Skeletal muscle satellite cell (primary cell): ENCODE data around the gene RNF182. TPM values are rescaled to one million over a fixed set of nuclear protein-coding genes. Genes with fewer than 3 reads are reported as not detected.
"Not testable (repeated sequence)": the region's sequence is repeated elsewhere in the genome, so short reads cannot be mapped to it uniquely, and the experiment has no call there.

Source experiments
- H3K27me3 ChIP-seq: 2 replicates; pipeline ENCODE4 v1.7.0; 2013; ENCODE audit warnings: low read length; ENCODE audit not compliant: control insufficient read depth, insufficient read depth
- H3K36me3 ChIP-seq: 2 replicates; pipeline ENCODE4 v1.7.0; 2013; ENCODE audit warnings: mild to moderate bottlenecking, control low read depth, low read length; ENCODE audit not compliant: insufficient read depth
- H3K4me1 ChIP-seq: 2 replicates; pipeline ENCODE4 v1.7.0; 2013; ENCODE audit warnings: low read length; ENCODE audit not compliant: control insufficient read depth, insufficient read depth
- H3K4me2 ChIP-seq: 2 replicates; pipeline ENCODE4 v1.7.0; 2013; ENCODE audit warnings: mild to moderate bottlenecking, low read length
- H3K4me3 ChIP-seq: 2 replicates; pipeline ENCODE4 v1.7.0; 2013; ENCODE audit warnings: low read length
- H3K9ac ChIP-seq: 2 replicates; pipeline ENCODE4 v1.7.0; 2013; ENCODE audit warnings: mild to moderate bottlenecking, low read depth, low read length, moderate library complexity
- H3K9me3 ChIP-seq: replicated peaks from 2 replicates; pipeline ENCODE4 v1.7.0; 2013; ENCODE audit warnings: mild to moderate bottlenecking, control low read depth, low read length
- total RNA-seq: library from RNA; depleted of rRNA; stranded (reverse); fragments of >200 nt; gene quantifications from 2 replicates; pipeline ENCODE4 v1.2.3, GENCODE V29; 2012; rRNA removed

The RNF182 gene, protein sequence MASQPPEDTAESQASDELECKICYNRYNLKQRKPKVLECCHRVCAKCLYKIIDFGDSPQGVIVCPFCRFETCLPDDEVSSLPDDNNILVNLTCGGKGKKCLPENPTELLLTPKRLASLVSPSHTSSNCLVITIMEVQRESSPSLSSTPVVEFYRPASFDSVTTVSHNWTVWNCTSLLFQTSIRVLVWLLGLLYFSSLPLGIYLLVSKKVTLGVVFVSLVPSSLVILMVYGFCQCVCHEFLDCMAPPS
- 2.0 and 4.4 TPM in 2 replicates for total RNA-seq

GRCh38 chr6:13924949-13925881 lies at the start of gene RNF182:
Gene RNF182 (plus strand): TSS chr6:13924952. CDS start chr6:13977120, 52,168 bp downstream.
- peak within 1 kb of the TSS; percentile 77 for H3K4me3 ChIP-seq
- peaks cover 13% of the 10 kb centered on the region for H3K4me1 ChIP-seq
- H3K9ac ChIP-seq = peak within 1 kb of the TSS; percentile 74
- H3K27me3 ChIP-seq = peaks cover 20% of the 10 kb centered on the region
- peak within 1 kb of the TSS; percentile 99 for H3K4me2 ChIP-seq
- H3K36me3 ChIP-seq = no peaks in the 10 kb centered on the region
- H3K9me3 ChIP-seq = no peaks in the 10 kb centered on the region

DNA sequence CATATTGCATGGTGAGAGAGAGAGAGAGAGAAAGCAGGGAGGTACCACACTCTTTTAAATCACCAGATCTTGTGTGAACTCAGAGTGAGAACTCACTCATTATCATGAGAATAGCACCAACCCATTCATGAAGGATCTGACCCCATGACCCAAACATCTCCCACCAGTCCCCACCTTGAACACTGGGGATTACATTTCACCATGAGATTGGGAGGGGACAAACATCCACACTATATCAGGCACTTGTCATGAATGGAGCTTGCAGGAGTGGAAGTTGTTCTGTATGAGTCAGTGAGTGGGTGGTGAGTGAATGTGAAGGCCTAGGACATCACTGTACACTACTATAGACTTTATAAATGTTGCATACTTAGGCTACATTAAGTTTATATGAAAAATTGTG lies 47.7 kb upstream of the RNF182 start:
- H3K36me3 ChIP-seq = no peaks in the 10 kb centered on the region
- peak overlapping the region; percentile 0 for H3K4me2 ChIP-seq
- no peak overlapping the region for H3K4me3 ChIP-seq
- peaks cover 12% of the 10 kb centered on the region for H3K27me3 ChIP-seq
- no peak overlapping the region for H3K9ac ChIP-seq
- peaks cover 13% of the 10 kb centered on the region for H3K4me1 ChIP-seq
- H3K9me3 ChIP-seq = no peaks in the 10 kb centered on the region

DNA sequence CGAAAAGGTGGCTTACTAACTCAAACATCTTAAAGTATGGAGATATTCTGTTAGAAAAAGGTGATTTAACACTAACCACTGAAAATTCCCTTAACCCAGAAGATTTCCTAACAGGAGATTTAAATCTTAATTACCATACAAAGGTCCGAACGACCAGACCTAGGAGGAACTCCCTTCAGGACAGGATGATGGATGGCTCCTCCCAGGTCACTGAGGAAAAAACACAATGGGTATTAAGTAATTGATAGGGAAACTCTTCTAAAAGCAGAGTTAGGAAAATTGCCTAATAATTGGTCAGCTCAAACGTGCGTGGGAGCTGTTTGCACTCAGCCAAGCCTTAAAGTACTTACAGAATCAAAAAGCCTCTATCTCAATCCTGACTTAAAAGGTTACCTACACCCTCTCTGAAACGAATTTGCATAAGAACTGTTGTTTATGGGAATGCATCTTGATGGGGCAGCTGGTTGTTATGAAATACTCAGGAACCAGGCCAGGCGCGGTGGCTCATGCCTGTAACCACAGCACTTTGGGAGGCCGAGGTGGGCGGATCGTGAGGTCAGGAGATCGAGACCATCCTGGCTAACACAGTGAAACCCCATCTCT lies 44.6 kb upstream of the RNF182 start:
- not testable (repeated sequence) for H3K4me2 ChIP-seq, H3K36me3 ChIP-seq, H3K4me3 ChIP-seq, H3K9me3 ChIP-seq, H3K27me3 ChIP-seq, H3K9ac ChIP-seq, H3K4me1 ChIP-seq

DNA sequence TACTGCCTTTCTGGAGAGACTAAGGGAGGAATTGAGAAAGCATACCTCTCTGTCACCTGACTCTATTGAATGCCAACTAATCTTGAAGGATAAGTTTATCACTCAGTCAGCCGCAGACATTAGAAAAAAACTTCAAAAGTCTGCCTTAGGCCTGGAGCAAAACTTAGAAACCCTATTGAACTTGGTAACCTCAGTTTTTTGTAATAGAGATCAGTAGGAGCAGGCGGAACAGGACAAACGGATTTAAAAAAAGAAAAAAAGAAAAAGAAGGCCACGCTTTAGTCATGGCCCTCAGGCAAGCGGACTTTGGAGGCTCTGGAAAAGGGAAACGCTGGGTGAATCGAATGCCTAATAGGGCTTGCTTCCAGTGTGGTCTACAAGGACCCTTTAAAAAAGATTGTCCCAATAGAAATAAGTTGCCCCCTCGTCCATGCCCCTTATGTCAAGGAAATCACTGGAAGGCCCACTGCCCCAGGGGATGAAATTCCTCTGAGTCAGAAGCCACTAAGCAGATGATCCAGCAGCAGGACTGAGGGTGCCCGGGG lies 43.1 kb upstream of the RNF182 start:
- peaks cover 4% of the 10 kb centered on the region for H3K4me1 ChIP-seq

DNA sequence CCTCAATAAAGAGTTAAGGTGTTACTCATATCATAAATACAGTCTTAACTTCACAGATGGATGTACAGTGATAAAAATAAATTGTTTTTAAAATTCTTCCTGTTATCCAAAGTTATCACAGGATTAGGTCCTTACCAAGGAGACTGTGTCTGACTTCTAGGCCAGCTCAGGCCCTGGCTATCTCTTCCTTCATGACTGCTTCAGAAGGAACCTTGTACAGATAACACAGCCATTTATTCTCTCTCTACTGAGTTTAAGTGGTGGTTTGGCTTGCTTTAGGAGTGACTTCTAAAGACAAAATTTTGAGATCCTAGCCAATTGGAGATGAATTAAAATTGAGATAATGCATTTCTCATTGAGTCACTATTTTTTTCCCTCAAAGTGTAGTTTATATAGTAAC lies 40.8 kb upstream of the RNF182 start:
- Histone ChIP-seq H3K4me1 (no peaks in the 10 kb centered on the region), H3K9me3 (no peaks in the 10 kb centered on the region), H3K9ac (no peak overlapping the region), H3K4me3 (no peak overlapping the region), H3K36me3 (no peaks in the 10 kb centered on the region), H3K4me2 (no peak overlapping the region), H3K27me3 (peaks cover 5% of the 10 kb centered on the region)

More for the DNA sequence above, 43.1 kb upstream of the RNF182 start:
- H3K9me3 ChIP-seq = no peaks in the 10 kb centered on the region
- H3K9ac ChIP-seq = no peak overlapping the region
- no peak overlapping the region for H3K4me3 ChIP-seq
- H3K4me2 ChIP-seq = no peak overlapping the region
- H3K27me3 ChIP-seq = no peaks in the 10 kb centered on the region
- no peaks in the 10 kb centered on the region for H3K36me3 ChIP-seq

DNA sequence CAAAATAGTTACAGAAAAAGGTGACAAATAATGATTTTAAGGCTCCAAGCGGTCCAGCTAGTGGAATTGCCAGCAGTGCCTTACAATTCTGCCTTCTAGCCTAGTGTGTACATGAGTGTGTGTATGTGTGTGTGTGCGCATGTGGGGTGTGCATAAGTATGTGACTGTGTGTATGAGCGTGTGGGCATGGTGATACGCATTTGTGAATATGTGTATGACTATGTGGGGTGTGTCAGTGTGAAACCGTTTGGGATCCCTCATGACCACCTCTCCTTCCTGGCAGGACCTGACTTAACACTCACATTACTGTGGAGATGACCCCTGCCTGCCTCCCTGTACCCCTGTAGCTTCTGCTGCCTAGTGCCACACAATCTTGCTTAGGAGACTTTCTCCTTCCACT lies 40.4 kb upstream of the RNF182 start:
- no peak overlapping the region for H3K9ac ChIP-seq
- H3K4me3 ChIP-seq = no peak overlapping the region
- no peaks in the 10 kb centered on the region for H3K4me1 ChIP-seq
- peaks cover 5% of the 10 kb centered on the region for H3K27me3 ChIP-seq
- H3K4me2 ChIP-seq = no peak overlapping the region
- H3K9me3 ChIP-seq = no peaks in the 10 kb centered on the region
- no peaks in the 10 kb centered on the region for H3K36me3 ChIP-seq

DNA sequence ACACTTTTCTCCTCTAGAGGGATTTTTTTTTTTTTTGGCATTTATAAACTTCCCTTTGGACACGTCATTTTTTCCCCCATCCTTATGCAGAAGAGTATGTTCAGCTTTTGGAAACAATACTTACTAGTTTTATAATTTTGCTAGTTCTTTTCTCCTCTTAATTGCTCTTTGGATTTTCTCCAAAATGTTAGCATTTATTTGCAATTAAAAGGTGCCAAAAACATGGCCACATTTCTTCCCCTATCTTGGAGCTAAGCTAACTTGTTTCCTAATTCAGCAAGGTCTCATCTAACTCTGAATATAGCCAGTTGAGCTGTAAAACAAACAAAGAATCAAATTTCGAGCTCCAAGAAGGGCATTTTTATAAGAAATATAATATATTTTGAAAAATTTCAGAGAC lies 39.2 kb upstream of the RNF182 start:
- no peaks in the 10 kb centered on the region for H3K36me3 ChIP-seq
- H3K4me2 ChIP-seq = no peak overlapping the region
- peaks cover 5% of the 10 kb centered on the region for H3K27me3 ChIP-seq
- H3K4me1 ChIP-seq = no peaks in the 10 kb centered on the region
- no peak overlapping the region for H3K4me3 ChIP-seq
- H3K9ac ChIP-seq = no peak overlapping the region
- no peaks in the 10 kb centered on the region for H3K9me3 ChIP-seq

DNA sequence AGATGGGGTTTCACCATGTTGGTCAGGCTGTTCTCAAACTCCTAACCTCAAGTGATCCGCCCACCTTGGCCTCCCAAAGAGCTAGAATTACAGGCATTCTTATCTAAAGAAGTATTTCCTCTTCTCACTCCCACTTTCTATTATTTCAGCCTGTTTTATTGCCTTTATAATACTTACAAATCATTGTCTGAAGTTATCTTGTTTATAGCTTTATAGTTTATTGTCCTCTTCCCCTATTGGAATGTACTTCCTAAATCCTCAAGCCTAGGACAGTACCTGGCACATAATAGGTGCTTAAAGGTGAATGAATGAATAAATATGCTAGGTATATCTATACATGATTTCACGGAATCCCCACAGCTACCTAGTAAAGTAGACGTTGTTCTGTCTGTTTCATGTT lies 37.8 kb upstream of the RNF182 start:
- Histone ChIP-seq H3K27me3 (peaks cover 5% of the 10 kb centered on the region), H3K36me3 (no peaks in the 10 kb centered on the region), H3K4me1 (no peaks in the 10 kb centered on the region), H3K9me3 (no peaks in the 10 kb centered on the region), H3K4me2 (no peak overlapping the region), H3K9ac (no peak overlapping the region), H3K4me3 (no peak overlapping the region)

GRCh38 chr6:13892017-13892645 lies 32.6 kb upstream of the RNF182 start:
- Histone ChIP-seq H3K36me3 (no peaks in the 10 kb centered on the region), H3K9ac (no peak overlapping the region), H3K4me2 (no peak overlapping the region), H3K9me3 (no peaks in the 10 kb centered on the region), H3K4me1 (no peaks in the 10 kb centered on the region), H3K4me3 (no peak overlapping the region), H3K27me3 (peaks cover 13% of the 10 kb centered on the region)

DNA sequence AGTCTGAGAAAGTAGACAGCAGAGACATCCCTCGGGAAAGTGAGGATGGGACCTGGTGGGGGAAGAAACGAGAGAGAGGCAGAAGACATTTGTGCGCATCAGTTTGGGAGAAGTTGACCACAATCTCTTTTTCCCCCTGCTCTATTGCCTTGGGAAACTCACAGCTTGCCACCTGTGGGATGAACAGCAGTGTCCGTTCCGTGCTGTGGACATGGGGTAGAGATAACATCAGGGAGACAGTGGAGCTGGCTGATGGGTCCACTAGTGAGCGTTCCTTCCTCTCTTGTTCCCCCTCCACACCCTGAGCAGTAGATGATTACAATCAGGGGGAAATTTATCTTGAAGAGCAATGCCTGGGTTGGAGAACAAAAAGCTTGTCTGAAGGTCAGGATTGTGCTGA lies 21.8 kb upstream of the RNF182 start:
- Histone ChIP-seq H3K4me3 (no peak overlapping the region), H3K9ac (no peak overlapping the region), H3K9me3 (no peaks in the 10 kb centered on the region), H3K36me3 (no peaks in the 10 kb centered on the region), H3K4me2 (no peak overlapping the region), H3K4me1 (no peaks in the 10 kb centered on the region), H3K27me3 (peaks cover 55% of the 10 kb centered on the region)

DNA sequence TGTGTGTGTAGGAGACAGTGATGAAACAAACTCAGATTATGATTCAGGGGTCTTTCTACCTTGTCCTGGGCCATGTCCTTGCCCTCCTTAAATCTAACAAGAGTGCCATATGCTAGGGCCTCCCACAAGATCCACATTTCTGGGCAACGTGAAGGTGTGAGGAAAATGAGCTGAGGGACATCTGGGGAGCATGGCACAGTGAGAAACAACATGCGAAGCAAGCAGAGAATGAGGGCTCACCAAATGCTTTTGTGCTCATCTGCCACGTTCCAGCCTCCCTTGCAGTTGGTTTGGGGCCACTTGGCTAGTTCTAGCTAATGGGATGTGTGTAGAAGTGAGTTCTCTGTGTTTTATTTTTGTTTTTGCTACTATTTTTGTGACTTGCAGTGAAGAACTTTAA lies 21.4 kb upstream of the RNF182 start:
- Histone ChIP-seq H3K36me3 (no peaks in the 10 kb centered on the region), H3K4me3 (no peak overlapping the region), H3K4me2 (no peak overlapping the region), H3K9ac (no peak overlapping the region), H3K27me3 (peaks cover 53% of the 10 kb centered on the region), H3K4me1 (no peaks in the 10 kb centered on the region), H3K9me3 (no peaks in the 10 kb centered on the region)
